Stimulated activated CD8-positive, alpha-beta memory T cell treated with anti-CD3 and anti-CD28 coated beads, Interleukin-15, amount 100 ng/mL, for 1 hour (primary cell): ENCODE measurements around the gene INS.
A peak's percentile ranks its signal among the peaks of the same experiment; 100 is the strongest.

Experiments
- DNase-seq: peaks from one replicate; pipeline ENCODE4 v3.0.0-alpha.2; 2020; ENCODE audit warnings: low read depth

The INS gene

DNA sequence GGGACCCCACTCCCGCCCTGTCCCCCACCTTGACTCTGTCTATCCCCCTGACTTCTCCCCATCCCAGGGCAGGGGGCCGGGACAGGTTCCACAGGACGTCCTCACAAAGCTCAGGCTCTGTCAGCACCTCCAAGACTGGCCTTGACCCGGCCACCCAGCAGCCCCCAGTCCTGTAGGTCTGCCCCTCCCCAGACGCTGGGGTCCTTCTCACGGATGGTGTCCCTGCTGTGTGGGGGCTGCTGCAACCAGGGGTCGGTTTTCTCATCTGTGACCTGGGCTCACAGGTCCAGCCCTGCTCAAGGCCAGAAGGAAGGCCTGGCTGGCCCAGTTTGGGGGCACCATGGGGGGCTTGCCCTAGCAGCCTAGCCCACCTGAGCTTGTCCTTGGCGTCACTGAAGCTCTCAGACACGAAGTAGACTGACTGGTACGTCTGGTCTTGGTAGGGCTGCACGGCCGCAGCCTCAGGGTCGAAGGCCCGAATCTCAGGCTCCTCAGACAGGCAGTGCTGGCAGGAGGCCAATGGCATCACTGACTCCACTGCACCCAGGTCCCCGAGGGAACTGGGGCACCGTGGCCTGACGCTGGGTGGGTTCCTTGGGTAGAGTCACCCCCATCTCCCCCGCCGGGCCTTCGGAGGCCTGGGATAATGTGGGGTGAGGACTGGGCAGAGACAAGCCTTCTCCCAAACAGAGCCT lies 4.0 kb upstream of the INS start:
- no peak for DNase-seq

DNA sequence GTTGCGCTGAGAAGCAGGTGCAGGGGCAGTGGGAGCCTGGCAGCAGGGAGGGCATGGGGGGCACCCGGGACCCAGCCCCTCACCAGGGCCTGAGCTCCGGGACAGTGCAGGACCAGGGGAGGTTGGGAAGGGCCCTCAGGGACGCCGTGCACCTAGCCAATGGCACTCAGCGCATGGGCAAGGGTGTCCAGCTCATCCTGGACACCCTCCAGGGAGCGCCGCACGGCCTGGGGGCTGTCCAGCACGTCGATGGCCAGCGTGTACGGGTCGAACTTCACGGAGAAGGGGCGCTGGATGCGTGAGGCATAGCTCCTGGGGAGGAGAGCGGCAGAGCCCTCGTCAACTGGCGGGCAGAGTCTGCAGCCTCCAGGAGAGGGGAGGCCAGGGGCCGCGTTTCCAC lies 3.1 kb upstream of the INS start:
- no peak for DNase-seq

DNA sequence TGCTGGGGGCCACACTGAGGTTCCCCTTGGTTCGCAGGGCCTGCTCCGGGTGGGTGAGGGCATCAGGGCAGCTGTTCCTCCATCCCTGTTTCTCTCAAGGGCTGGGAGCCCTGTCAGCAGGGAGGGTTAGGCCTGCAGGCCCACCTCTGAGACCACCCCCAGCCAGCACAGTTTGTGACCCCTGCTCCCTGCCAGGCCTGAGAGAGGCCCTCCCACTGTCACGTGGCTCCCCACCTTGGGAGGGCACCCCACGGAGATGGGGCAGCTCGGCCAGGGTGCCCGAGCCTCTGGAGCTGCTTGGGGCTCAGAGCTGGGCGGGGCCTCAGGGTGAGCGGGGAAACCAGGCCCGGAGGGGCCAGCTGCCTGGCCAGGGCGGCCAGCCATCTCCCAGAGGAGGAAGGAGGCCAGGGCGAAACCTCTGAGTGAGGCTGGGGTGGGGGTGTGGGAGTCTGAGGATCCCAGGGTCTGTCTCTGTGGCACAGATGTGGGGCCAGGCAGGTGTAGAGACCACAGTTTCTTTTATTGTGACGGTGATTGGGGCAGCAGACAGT lies 2.5 kb upstream of the INS start:
- no peak for DNase-seq

DNA sequence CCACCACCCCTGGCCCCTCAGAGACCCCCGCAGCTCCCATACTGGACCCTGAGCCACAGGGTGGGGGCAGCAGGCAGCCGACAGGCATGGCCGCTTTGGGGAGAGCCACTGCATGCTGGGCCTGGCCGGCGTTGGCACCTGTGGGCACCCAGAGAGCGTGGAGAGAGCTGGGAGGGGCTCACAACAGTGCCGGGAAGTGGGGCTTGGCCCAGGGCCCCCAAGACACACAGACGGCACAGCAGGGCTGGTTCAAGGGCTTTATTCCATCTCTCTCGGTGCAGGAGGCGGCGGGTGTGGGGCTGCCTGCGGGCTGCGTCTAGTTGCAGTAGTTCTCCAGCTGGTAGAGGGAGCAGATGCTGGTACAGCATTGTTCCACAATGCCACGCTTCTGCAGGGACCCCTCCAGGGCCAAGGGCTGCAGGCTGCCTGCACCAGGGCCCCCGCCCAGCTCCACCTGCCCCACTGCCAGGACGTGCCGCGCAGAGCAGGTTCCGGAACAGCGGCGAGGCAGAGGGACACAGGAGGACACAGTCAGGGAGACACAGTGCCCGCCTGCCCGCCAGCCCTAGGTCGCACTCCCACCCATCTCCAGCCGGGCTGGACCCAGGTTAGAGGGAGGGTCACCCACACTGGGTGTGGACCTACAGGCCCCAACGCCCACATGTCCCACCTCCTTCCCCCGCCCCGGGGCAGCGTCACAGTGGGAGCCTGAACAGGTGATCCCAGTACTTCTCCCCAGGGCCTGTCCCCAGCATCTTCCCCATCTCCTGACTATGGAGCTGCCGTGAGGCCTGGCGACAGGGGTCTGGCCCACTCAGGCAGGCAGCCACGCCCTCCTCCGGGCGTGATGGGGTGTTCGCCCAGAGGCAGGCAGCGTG lies 1.2 kb downstream of the INS start:
- DNase-seq = no peak

DNA sequence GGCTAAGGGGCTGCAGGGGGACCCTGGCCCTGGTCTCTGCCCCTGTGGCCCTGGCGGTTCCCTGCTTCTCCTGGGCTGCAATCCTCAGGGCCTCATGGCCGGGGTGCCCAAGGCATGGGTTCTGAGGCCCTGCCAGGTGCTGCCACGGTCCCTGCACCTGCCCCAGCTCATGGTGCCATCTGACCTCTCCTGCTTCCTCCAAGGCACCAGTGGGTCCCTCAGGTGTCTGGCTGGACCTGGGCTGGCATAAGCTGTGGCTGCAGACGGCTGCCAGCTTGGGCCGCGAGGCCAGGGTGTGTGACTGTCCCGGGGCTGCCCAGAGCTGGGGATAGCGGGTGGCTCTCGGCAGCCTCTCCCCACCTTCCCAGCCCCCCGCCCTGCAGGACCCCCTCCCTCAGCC lies 2.0 kb downstream of the INS start:
- DNase-seq = no peak

DNA sequence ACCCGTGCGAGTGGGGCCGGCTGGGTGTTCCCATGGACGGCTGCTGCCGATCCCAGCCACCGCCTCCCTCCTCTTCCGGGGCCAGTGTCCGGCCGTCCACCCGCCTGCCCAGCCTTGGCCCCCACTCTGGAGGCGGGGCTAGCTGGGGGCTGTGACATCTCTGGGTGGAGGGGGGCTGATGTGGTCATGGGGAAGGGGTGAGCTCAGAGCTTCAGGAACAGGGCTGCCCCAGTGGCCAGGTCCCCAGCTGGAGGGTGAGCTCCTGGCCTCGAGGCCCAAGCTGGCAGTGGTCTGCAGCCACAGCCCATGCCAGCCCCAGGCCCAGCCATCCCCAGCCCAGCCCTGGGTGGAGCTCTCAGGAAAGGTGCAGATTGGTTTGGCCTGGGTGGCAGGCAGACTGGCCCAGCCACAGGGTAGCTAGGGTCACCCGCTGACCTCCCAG lies 2.7 kb downstream of the INS start:
- no peak for DNase-seq

DNA sequence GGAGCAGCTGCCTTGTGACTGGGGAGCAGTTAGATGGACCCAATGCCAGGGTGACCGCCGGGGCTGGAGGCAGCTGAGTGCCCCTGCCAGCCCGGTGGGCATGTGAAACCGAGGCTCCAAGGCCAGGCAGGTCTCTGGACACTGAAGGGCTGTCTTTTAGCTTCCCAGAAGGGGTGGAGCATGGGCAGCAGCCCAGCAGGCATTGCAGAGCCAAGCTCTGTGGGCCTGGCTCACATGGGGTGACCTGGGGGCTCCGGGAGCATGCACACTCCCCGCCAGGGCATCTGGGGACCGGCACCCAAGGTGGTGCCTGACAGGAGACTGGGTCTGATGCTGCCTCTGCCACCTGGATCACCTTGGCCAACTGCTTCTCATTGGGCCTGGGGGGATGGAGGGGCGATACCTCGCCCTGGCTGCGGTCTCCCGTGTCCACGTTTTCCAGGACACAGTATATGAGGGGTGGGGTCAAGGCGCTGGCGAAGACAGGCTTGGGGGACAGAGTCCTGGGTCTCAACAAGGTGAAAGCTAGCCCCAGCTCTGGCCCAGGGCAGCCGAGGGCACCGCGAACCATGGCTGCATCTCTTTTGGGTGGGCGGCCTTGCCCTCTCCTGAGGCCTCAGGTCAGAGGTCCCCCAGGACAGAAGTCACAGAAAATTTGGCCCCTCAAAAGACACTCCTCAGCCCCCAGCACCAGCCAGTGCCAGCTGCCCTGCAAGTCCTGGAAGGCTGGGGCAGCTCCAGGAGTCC lies 3.5 kb downstream of the INS start:
- DNase-seq = no peak

DNA sequence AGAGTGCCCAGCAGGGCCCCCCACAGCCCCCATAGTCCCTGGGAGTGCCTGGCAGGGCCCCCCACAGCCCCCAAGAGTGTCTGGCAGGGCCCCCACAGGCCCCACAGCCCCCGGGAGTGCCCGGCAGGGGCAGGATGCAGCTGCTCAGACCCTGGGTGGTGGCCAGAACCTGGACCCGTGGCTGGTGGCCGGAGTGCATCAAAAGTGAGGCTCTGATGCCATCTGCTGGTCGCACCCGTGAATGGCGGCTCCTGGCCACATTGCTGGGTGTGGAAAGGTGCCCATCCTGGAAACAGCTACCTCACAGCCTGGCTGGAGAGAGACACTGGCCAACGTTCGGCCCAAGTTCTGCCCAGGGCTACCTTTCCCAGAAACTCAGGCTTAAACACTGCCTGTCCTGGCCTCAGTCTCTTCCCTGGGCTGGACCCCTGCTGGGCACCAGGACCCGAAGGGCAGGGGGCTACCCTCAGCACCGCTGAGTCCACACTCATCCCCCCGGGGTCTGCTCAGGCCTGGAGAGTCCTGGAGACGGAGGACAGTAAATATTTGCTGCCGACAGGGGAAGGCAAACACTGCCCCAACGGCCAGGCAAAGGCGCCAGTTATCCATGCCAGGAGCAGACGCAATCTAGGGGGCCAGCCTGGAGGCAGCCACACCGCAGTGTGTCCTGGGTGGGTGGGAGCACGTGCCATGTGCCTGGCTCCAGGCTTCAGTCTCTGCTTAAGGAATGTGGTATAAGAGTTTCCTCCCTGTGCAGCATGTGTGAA lies 4.4 kb downstream of the INS start:
- DNase-seq = peak; percentile 35

DNA sequence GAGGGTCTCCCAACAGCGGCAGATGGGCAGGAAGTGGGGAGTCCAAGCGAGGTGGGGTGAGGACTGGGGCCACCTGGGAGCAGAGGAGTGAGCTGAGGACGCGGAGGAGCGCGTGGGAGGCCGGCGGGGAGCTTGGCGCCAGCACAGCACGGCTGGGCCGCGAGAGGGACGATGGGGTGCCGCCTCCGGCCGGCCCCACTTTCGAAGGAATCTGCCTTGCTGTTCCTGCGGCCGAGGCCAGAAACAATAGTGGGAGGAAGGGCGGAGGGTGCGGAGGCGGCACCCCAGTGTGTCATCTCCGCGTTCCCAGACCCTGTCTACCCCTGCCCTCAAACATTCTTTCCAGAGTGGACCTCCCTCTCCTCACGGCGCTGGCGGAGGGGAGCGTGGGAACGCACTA lies 5.5 kb downstream of the INS start:
- DNase-seq = no peak

DNA sequence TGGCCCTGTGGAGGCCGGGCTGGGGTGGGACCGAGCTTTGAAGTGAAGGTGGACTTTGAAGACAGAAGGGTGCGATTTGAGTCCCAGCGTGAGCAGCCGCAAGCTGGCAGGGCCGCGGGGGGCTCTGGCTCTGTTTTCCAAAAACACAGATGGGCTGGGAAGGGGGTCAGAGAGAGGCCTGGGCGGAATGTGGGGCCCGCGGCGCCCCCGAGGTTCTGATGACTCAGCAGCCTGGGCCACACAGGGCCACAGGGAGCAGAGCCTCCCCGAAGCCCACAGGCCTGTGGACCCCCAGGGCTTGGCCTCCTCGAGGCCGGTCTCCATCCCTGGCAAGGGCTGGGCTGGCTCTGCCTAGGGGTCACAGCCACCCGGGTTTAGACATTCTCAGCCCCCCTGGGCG lies 6.1 kb downstream of the INS start:
- DNase-seq = no peak

DNA sequence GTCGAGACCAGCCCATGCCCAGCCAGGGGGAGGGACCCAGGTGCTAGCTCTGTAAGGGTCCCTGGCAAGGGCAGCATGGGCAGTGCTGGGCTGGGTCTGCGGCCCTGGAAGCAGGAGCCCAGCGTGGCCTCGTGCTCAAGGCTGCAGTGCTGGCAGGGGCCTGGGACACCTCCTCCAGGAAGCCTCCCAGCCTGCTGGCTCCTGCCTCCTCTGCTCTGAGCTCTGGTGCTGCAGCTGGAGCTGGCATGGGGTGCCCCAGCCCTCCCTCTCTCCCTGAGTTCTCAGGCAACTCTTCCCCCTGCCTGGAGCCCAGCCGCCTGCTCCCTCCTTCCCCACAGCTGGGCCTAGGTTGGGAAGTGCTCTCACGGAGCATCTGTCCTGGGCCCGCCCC lies 6.8 kb downstream of the INS start:
- no peak for DNase-seq

DNA sequence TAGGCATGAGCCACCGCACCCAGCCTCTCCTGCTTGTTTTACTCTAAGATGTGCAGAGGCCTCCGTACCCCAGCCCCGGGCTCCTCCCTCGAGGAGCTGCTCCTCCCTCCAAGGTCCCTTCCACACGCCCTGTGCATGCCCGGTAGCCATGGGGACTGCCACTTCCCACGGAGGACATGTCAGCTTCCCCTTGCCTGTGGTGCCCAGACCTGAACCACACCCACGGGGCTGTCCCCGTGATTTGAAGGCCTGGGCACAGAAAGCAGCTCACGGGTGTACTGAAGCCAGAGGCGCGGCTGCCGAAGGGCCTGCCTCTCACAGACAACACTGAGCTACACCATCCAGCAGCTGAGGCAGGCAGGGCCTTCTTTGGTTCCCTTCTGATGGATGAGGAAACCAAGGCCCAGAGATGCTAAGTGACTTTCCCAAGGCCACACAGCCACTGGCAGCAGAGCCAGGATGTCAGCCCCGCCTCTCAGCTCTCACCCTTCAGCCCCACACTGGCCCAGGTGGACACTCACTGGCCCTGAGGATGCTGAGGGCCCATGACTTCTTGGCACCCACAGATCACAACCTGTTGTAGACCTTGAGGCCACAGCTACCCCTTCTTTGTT lies 7.3 kb downstream of the INS start:
- no peak for DNase-seq

DNA sequence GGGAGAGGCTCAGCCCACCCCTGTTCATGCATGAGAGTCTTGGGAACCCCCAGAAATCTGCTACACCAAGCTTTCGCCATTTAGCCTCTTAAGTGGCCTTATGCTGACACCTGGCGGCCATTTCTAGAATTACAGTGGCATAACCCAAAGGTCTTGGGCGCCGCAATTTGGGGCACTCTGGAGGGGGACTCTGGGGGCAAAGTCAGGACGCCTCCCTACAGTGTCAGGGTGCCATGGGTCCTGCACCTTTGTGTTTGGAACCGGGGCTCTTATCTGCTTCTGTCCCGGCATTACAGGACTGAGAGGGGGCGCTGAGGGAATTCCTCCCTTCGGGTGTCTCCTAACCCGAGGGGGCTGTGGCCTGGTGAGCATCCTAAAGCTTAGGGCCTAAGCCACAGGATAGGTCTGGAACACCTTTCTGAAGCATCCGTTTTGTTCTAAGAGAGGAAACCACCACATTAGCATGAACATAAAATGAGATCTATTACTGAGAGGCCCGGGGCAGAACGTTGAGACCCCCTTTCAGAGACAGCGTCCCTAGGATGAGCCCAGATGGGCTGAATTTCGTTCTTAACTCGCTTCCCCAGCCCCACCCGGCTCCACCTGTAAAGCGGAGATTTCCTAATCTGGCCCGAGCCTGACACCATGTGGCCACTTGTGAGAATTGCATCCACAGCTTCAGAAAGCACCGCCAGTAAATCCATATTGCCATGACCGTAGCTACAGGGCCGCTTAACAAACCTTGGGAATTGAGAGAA lies 9.3 kb downstream of the INS start:
- DNase-seq = peak; percentile 65

DNA sequence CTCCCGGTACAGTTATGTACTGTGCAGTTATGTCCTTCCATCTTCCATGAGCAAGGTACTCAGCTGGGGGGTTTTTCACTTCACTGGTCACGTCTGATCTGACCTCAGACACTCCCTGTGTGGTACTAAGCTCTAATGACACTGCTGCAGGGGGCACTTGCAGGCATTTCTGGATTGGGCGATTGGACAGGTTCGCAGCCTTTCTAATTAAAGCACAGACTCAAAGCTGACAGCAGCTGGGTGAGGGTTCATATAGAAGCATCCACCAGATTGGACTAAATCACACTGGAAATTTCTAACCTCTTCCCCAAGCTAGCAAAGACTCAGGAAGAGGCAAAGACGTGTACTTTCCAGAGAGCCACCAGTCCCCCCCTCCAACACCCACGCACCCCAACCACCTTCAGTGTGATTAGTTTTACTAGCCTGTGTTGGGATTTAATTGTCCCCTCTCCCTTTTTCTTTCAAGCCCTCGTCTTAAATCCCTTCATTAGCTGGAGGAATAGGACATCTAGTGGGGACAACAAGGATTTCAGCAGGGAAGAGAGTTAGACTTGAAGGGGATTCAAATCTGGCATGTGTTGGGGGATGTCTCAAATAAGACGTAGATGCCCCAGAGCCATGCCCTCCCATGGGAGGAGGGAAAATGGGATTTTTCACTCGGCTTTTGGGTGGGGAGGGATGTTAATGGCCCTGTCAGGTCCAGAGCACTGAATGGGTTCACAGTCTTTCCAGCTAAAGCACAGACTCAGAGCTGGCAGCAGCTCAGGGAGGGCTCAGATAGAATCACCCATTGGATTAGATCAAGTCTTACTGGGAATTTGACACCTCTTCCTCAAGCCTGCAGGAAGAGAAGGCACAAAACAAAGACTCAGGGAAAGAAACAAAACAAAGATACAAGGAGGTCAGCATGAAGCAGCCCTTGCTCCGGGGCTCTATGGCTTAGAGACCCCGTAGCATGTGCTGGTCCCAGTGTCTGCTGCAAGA lies 10.9 kb downstream of the INS start:
- no peak for DNase-seq

DNA sequence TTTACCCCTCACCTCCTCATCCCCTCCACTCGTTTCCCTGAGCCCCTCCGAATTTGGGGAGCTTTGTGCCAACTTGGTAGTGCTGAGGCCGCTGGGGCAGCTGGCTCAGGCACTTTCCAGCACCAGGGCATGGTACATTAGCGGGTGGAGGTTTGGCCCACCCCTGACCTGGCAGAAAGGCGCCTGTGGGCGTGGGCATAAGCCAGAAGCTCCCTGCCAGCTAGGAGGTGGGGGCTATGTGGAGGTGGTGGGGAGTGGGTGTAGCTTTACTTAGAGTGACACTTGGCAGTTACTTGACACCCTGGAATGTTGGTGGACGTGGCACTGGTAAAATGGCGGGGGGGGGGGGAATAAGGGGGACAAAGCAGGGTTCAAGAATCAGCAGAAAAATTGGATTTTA lies 11.5 kb downstream of the INS start:
- no peak for DNase-seq

DNA sequence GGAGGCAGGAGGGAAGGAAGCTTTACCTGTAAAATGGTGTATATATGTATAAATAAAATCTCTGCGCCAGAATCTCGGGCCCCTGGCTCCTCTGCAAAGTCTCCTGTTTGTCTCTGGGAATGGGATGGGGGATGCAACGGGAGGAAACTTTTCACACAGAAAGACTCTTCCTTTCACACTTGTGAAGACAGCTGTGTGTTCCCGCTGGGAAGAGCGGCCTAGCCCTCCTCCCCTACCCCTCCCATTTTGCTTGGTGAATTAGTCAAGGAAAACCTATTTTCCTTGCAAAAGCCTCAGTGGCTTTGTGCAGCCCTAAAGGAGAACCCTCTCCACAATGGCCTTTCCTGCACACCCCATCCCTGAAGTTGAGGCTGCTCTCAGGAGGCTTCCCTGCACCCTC lies 12.4 kb downstream of the INS start:
- DNase-seq = no peak

DNA sequence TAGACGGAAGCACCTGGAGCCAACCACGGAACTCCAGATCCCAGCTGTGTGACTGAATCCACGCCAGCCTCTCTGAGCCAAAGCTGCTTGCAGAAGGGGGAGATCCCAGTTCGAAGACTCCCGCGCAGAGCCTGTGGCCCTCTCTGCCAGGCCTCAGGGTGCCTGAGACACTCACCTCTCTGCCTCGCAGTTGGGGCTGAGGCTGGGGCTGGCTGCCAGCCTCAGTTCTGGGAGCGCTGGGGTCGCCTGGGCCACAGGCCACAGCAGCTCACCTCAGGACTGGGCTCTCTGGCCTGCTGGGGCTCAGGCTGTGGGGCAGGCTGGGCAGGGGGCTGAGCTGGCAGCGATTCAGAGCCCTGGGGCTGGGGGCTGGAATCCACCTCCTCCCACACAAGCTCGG lies 13.6 kb downstream of the INS start:
- no peak for DNase-seq

DNA sequence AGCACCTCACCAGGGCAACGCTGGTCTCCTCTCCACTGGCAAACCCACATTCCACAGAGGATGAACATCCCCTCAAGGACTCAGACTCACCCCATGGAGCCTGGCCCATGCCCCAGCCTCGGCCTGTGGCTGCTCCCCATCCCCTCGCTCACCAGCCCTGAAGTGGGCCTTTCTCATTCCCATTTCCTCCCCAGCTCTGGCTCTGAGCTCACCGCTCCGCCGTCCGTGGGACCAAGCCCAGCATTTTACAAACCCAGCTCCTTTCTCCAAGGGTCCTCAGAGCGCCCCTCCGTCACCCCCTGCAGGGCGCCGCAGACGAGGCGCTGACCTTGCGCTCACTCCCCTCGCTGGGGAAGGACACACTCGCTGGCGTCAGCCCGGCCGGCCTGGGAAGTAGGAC lies 15.0 kb downstream of the INS start:
- DNase-seq = no peak

DNA sequence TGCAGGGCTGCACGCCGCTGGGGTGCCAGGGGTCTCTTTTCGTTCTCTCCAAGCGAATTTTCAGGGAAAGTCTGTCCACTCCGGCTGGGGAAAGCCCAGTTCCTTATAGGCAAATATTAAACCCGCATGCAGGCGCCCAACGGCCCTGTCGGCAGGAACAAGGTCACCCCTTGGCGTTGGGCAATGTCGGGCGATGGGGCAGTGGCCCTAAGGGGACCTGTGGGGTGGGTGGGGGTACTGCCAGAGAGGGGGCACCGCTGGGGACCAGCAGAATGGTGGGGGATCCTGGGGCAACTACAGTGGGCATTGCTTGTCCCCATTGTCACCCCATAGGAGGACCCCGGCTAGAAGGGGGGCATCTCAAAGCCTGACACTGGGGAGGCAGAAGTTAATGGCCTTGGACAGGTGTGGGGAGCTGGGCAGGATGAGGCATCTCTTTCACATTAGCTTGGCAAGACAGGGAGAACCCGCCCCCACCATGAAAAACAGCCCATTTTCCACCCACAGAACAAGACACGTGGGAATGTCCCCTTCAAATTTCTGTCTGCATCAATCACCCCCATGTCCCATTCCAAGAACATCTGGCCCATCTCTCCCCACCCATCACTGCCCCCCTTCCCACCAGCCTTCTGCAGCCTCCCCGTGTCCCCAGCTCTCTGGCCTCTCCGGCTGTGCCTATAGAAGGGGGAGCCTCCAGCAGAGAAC lies 16.3 kb downstream of the INS start:
- DNase-seq = no peak
